H1 (cell line): ENCODE results near the gene RNF151. TPM values are rescaled to one million over a fixed set of nuclear protein-coding genes. Genes with fewer than 3 reads are reported as not detected.

Experiments
- CHD1 ChIP-seq: IDR thresholded peaks from 2 replicates; pipeline ENCODE4 v1.6.1; 2012; ENCODE audit warnings: low read depth, low read length, improper control_type of control experiment
- EZH2 ChIP-seq: fragments of 200-600 bp; sonication (generic); IDR thresholded peaks from 2 replicates; pipeline ENCODE4 v1.7.1; 2012; ENCODE audit warnings: low read depth, mild to moderate bottlenecking, moderate library complexity, low read length, inconsistent platforms; ENCODE audit not compliant: severe bottlenecking
- FOSL1 ChIP-seq: IDR thresholded peaks from 2 replicates; pipeline ENCODE4 v1.6.1; 2011; ENCODE audit warnings: mild to moderate bottlenecking, low read depth, low read length, moderate library complexity; ENCODE audit not compliant: insufficient read depth
- KDM4A ChIP-seq: IDR thresholded peaks from one replicate; pipeline ENCODE4 v1.7.1; 2012; ENCODE audit warnings: low read depth, mild to moderate bottlenecking, moderate library complexity, low read length, inconsistent platforms; ENCODE audit not compliant: severe bottlenecking
- NANOG ChIP-seq: IDR thresholded peaks from 2 replicates; pipeline ENCODE4 v1.6.1; 2011; ENCODE audit warnings: low read length, low read depth, mild to moderate bottlenecking, inconsistent platforms; ENCODE audit not compliant: insufficient read depth, poor library complexity, severe bottlenecking
- SAP30 ChIP-seq: fragments of 300-600 bp; sonication (generic); IDR thresholded peaks from 2 replicates; pipeline ENCODE4 v1.7.1; 2012; ENCODE audit warnings: low read length, moderate library complexity, mild to moderate bottlenecking, inconsistent platforms; ENCODE audit not compliant: insufficient read depth, insufficient replicate concordance
- SP1 ChIP-seq: IDR thresholded peaks from 2 replicates; pipeline ENCODE4 v1.6.1; 2011; ENCODE audit warnings: low read depth, low read length
- SP4 ChIP-seq: IDR thresholded peaks from 2 replicates; pipeline ENCODE4 v1.6.1; 2012; ENCODE audit warnings: low read length, inconsistent platforms
- polyA plus RNA-seq, 7 experiments: library from polyadenylated mRNA; depleted of rRNA in 3 of 7; stranded (reverse) in 5 of 7; unstranded in 2 of 7; fragments of >200 nt in 5 of 7; fragments of 200-250 nt in 2 of 7; gene quantifications; 1 replicate in 5 of 7; 2 replicates in 1 of 7; 4 replicates in 1 of 7; pipeline versions ENCODE4 v1.2.1 to v1.2.3, GENCODE V29; 2011 to 2013; ENCODE audit warnings: missing spikeins in 2 of 7, mixed read lengths in 2 of 7
- total RNA-seq: library from RNA; stranded (reverse); fragmentation: NEBNext Ultra II Directional; extraction: Animal tissue kit (Norgen Biotek cat#: 25700); gene quantifications from 2 replicates; pipeline ENCODE4 v1.2.1, GENCODE V29; 2021
- TF ChIP-seq, protein P1 (sequence below): IDR thresholded peaks from 2 replicates; pipeline ENCODE4 v1.6.1; 2012; ENCODE audit warnings: inconsistent platforms
- TF ChIP-seq, protein P2 (sequence below): IDR thresholded peaks from 2 replicates; pipeline ENCODE4 v1.6.1; 2011; ENCODE audit warnings: low read depth, mild to moderate bottlenecking, low read length; ENCODE audit not compliant: insufficient read depth
- TF ChIP-seq, protein P3 (sequence below), 3 experiments: IDR thresholded peaks; 1 replicate in 2 of 3; 2 replicates in 1 of 3; pipeline versions ENCODE4 v1.5.1 to v1.6.1; 2011; ENCODE audit warnings: low read length in 3 of 3, mild to moderate bottlenecking in 3 of 3, inconsistent platforms in 2 of 3, low read depth in 1 of 3, moderate library complexity in 1 of 3; ENCODE audit not compliant: insufficient read depth in 1 of 3; ENCODE audit errors: control extremely low read depth in 1 of 3

The RNF151 gene
- total and polyA plus RNA-seq, 2 of the 8 experiments (the other 6 are each of a cell fraction or from before 2014, with no cell fraction given): not detected

DNA sequence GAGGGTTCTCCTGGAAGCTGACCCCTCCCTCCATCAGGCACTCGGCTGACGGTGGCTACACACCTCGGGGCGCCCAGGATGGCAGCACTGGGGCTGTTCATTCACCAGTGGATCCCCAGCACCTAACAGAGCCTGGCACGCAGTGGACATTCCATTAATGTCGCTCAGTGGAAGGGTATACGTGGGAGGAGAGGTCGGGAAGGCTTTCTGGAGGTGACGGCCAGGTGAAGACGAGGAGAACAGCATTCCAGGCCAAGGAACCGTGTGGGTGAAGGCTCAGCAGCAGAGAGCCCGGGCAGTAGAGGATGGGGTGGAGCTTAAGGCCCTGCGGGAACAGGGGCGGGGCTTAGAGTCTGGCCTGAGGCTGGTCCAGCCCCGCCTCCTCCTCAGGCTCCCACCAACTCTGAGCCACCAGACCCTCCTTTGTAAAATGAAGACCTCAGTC lies 45.9 kb upstream of the RNF151 start (continued):
- TF ChIP-seq KDM4A: no peak
- no peak for TF ChIP-seq NANOG
- no peak for TF ChIP-seq CHD1
- no peak for TF ChIP-seq SP4
- peak; percentile 17 for TF ChIP-seq EZH2
- TF ChIP-seq SP1: peak; percentile 38; the same call in 1 of the 2 replicates
- TF ChIP-seq, protein P1, sequence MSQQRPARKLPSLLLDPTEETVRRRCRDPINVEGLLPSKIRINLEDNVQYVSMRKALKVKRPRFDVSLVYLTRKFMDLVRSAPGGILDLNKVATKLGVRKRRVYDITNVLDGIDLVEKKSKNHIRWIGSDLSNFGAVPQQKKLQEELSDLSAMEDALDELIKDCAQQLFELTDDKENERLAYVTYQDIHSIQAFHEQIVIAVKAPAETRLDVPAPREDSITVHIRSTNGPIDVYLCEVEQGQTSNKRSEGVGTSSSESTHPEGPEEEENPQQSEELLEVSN: no peak
- TF ChIP-seq, protein P2, sequence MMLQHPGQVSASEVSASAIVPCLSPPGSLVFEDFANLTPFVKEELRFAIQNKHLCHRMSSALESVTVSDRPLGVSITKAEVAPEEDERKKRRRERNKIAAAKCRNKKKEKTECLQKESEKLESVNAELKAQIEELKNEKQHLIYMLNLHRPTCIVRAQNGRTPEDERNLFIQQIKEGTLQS: no peak
- TF ChIP-seq, protein P3, sequence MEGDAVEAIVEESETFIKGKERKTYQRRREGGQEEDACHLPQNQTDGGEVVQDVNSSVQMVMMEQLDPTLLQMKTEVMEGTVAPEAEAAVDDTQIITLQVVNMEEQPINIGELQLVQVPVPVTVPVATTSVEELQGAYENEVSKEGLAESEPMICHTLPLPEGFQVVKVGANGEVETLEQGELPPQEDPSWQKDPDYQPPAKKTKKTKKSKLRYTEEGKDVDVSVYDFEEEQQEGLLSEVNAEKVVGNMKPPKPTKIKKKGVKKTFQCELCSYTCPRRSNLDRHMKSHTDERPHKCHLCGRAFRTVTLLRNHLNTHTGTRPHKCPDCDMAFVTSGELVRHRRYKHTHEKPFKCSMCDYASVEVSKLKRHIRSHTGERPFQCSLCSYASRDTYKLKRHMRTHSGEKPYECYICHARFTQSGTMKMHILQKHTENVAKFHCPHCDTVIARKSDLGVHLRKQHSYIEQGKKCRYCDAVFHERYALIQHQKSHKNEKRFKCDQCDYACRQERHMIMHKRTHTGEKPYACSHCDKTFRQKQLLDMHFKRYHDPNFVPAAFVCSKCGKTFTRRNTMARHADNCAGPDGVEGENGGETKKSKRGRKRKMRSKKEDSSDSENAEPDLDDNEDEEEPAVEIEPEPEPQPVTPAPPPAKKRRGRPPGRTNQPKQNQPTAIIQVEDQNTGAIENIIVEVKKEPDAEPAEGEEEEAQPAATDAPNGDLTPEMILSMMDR (IDR thresholded peaks at IDR 0.05; ENCODE audit: control extremely low read depth in 1 of 3, insufficient read depth in 1 of 3, low read depth in 1 of 3, low read length in 3 of 3): no peak
- no peak for TF ChIP-seq SAP30
- TF ChIP-seq FOSL1: 0 out of 2 replicates have a peak, but pooled peaks have one; percentile 72
